GM12878 (cell line): ENCODE data around the gene DIAPH2. TPM values are rescaled to one million over a fixed set of nuclear protein-coding genes. Genes with fewer than 3 reads are reported as not detected.

Experiments
- BHLHE40 ChIP-seq, 2 experiments: fragments of 450-650 bp in 1 of 2; IDR thresholded peaks; 2 replicates each; pipeline ENCODE4 v1.6.1; 2011 to 2017; ENCODE audit warnings: low read depth in 2 of 2, borderline replicate concordance in 1 of 2, improper control_type of control experiment in 1 of 2, low read length in 1 of 2, mild to moderate bottlenecking in 1 of 2
- ETV6 ChIP-seq, 2 experiments: fragments of 450-650 bp in 1 of 2; IDR thresholded peaks in 1 of 2; conservative IDR thresholded peaks in 1 of 2; 2 replicates each; pipeline ENCODE4 v1.6.1; 2014; ENCODE audit warnings: antibody characterized with exemption in 1 of 2, borderline replicate concordance in 1 of 2, low read depth in 1 of 2, mild to moderate bottlenecking in 1 of 2, moderate library complexity in 1 of 2
- FOXK2 ChIP-seq: fragments of 450-650 bp; IDR thresholded peaks from 2 replicates; pipeline ENCODE4 v1.6.1; 2017; ENCODE audit warnings: mild to moderate bottlenecking, moderate library complexity
- HDAC6 ChIP-seq: fragments of 200-600 bp; sonication (generic); IDR thresholded peaks from one replicate; pipeline ENCODE4 v1.8.0; 2017; ENCODE audit warnings: antibody characterized with exemption; ENCODE audit not compliant: unreplicated experiment
- HDGF ChIP-seq: fragments of 450-650 bp; IDR thresholded peaks from 2 replicates; pipeline ENCODE4 v1.6.1; 2016; ENCODE audit warnings: antibody characterized with exemption
- IRF3 ChIP-seq: fragments of 450-650 bp; IDR thresholded peaks from 2 replicates; pipeline ENCODE4 v1.6.1; 2014; ENCODE audit warnings: mild to moderate bottlenecking
- IRF5 ChIP-seq: fragments of 450-650 bp; IDR thresholded peaks from 2 replicates; pipeline ENCODE4 v1.6.1; 2017; ENCODE audit warnings: borderline replicate concordance
- KDM1A ChIP-seq: fragments of 200-600 bp; sonication (generic); IDR thresholded peaks from 2 replicates; pipeline ENCODE4 v1.6.1; 2016; ENCODE audit warnings: borderline replicate concordance
- KLF5 ChIP-seq: fragments of 450-650 bp; IDR thresholded peaks from 2 replicates; pipeline ENCODE4 v1.6.1; 2014; ENCODE audit warnings: mild to moderate bottlenecking; ENCODE audit not compliant: partially characterized antibody
- MLLT1 ChIP-seq: fragments of 450-650 bp; IDR thresholded peaks from 2 replicates; pipeline ENCODE4 v1.6.1; 2016; ENCODE audit warnings: mild to moderate bottlenecking
- NRF1 ChIP-seq: conservative IDR thresholded peaks from 2 replicates; pipeline ENCODE4 v1.6.1; 2011; ENCODE audit warnings: mild to moderate bottlenecking, low read depth, low read length, improper control_type of control experiment
- PBX3 ChIP-seq: IDR thresholded peaks from 2 replicates; pipeline ENCODE4 v1.6.1; 2011; ENCODE audit warnings: mild to moderate bottlenecking, low read depth, low read length, moderate library complexity; ENCODE audit not compliant: insufficient replicate concordance
- POLR2A ChIP-seq: IDR thresholded peaks from 2 replicates; pipeline ENCODE4 v1.6.1; 2011; ENCODE audit warnings: low read depth, mild to moderate bottlenecking, low read length
- RFX5 ChIP-seq: IDR thresholded peaks from 2 replicates; pipeline ENCODE4 v1.6.1; 2011; ENCODE audit warnings: low read depth, low read length, improper control_type of control experiment
- SKIL ChIP-seq: fragments of 450-650 bp; IDR thresholded peaks from 2 replicates; pipeline ENCODE4 v1.6.1; 2017; ENCODE audit warnings: mild to moderate bottlenecking, low read depth, inconsistent platforms; ENCODE audit not compliant: poor library complexity, severe bottlenecking
- SMAD5 ChIP-seq: IDR thresholded peaks from 2 replicates; pipeline ENCODE4 v1.6.1; 2016; ENCODE audit warnings: antibody characterized with exemption, low read depth
- TCF7 ChIP-seq: IDR thresholded peaks from 2 replicates; pipeline ENCODE4 v1.6.1; 2014; ENCODE audit warnings: antibody characterized with exemption, borderline replicate concordance
- ZBED1 ChIP-seq: IDR thresholded peaks from 2 replicates; pipeline ENCODE4 v1.6.1; 2016; ENCODE audit warnings: borderline replicate concordance
- ZNF687 ChIP-seq: fragments of 450-650 bp; IDR thresholded peaks from 2 replicates; pipeline ENCODE4 v1.6.1; 2017; ENCODE audit warnings: mild to moderate bottlenecking, moderate library complexity
- polyA plus RNA-seq, 11 experiments: library from polyadenylated mRNA; depleted of rRNA in 4 of 11; unstranded in 6 of 11; stranded (reverse) in 5 of 11; fragments of >200 nt; fragmentation: Nextera tagmentation in 4 of 11; fragmentation: Illumina TruSeq in 1 of 11; extraction: Ambion mirVana in 4 of 11; extraction: Trizol in 1 of 11; gene quantifications; 1 replicate in 1 of 11; 2 replicates in 10 of 11; pipeline versions ENCODE4 v1.2.1 to v1.2.3, GENCODE V29; 2011 to 2016; ENCODE audit warnings: inconsistent platforms in 2 of 11, missing spikeins in 2 of 11, low read depth in 1 of 11
- total RNA-seq, 4 experiments: library from RNA; depleted of rRNA in 3 of 4; stranded (reverse); fragments of >200 nt in 3 of 4; fragmentation: Illumina TruSeq in 1 of 4; extraction: Trizol in 1 of 4; gene quantifications; 2 replicates each; pipeline versions ENCODE4 v1.2.1 to v1.2.3, GENCODE V29; 2013 to 2021

DIAPH2 gene
- total and polyA plus RNA-seq, 10 of the 15 experiments (the other 5 are each of a cell fraction or from before 2014, with no cell fraction given) = 2.2 to 16.6 (median 8.8) TPM

- TF ChIP-seq MLLT1 (no peak), BHLHE40 (IDR thresholded peaks at IDR 0.05; ENCODE audit: borderline replicate concordance in 1 of 2, low read depth in 2 of 2, low read length in 1 of 2) (no peak), ZNF687 (no peak), TCF7 (no peak), NRF1 (no peak), PBX3 (no peak), HDAC6 (no peak), POLR2A (no peak), ETV6 (conservative IDR thresholded peaks at IDR 0.05 in 1 of 2, IDR thresholded peaks at IDR 0.05 in 1 of 2; ENCODE audit: borderline replicate concordance in 1 of 2, low read depth in 1 of 2) (no peak; a peak in 1 of 4 replicates), KLF5 (no peak), KDM1A (no peak), SKIL (peak; percentile 85), HDGF (no peak), RFX5 (no peak), ZBED1 (peak; percentile 45; the same call in 1 of the 2 replicates), IRF3 (no peak), FOXK2 (no peak), SMAD5 (no peak), IRF5 (no peak)
Measured at GRCh38 chrX:97234471-97235081, 549.9 kb downstream of the DIAPH2 start (continued).
